Glomerular endothelial cell (primary cell): ENCODE data around the gene FGF8. TPM values are rescaled to one million over a fixed set of nuclear protein-coding genes. Genes with fewer than 3 reads are reported as not detected.
"Not testable (repeated sequence)": the region's sequence is repeated elsewhere in the genome, so short reads cannot be mapped to it uniquely, and the experiment has no call there.

ENCODE experiments used
- DNase-seq: peaks from one replicate; pipeline ENCODE4 v3.0.0-alpha.2; 2011; ENCODE audit warnings: low read depth, low spot score; ENCODE audit errors: extremely low read depth
- total RNA-seq: library from RNA; depleted of rRNA; stranded (reverse); fragments of >200 nt; gene quantifications from 2 replicates; pipeline ENCODE4 v1.2.3, GENCODE V29; 2015

The FGF8 gene, protein sequence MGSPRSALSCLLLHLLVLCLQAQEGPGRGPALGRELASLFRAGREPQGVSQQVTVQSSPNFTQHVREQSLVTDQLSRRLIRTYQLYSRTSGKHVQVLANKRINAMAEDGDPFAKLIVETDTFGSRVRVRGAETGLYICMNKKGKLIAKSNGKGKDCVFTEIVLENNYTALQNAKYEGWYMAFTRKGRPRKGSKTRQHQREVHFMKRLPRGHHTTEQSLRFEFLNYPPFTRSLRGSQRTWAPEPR
- total RNA-seq = not detected in 2 replicates

DNA sequence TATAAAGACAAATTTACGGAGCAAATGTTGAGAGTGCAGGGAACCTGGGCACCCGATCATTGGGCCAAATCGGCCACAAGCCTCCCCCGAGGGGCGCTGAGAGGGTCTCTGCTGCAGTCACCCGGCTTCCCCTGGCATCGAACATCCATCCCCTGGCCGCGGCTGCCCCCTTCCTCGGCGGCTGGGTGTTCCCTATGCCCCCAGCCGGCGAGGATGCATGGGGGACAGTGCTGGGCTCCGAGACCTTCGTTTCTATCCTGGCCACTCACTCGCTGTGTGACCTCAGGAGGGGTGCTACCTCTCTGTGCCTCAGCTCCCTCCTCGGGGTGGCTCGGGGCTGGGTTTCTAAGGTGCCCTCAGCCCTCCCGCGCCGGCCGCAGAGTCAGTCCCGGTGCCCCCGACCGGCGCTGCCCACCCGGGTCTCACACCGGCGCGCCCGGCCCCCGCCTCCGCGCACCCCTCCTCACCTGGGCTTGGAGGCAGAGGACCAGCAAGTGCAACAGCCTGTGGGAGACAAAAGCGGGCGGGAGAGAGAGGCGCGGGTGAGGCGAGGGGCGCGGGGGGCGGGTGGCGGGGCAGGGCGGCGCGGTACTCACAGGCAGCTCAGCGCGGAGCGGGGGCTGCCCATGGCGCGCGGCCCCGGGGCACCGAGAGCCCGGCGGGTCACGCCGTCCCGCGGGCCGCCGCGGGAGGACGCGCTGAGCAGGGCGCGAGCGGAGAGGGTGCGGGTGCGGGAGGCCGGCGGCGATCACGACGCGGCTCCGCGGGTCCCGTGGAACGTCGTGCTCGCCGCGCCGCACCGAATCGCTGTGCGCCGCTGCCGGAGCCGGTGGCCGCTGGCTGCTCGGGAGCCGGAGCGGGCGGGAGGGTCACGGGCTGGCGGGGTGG, at the start of gene FGF8:
TSS of gene FGF8 (minus strand) at position 842 of the 888 bp plus-strand sequence. CDS start at position 628, 214 bp downstream.
- DNase-seq = no peak

DNA sequence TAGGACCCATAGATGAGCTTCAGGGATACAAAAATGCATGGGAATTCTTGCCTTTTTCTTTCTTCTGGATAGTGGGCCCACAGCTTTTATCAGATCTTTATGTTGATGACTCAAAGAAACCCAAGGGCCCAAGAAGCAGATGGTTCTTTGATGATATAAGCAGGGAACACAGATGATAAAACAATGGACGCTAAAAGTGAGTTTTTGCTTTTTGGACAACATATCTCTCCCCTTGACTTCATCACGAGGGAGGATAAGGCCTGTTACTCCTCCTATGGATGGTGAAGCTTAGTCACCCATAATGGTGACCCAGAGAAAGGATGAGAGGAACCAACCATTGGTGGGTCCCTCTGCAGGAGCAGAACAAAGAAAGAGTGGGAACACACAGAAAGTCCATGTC, 48.8 kb upstream of the FGF8 start:
- no peak for DNase-seq

DNA sequence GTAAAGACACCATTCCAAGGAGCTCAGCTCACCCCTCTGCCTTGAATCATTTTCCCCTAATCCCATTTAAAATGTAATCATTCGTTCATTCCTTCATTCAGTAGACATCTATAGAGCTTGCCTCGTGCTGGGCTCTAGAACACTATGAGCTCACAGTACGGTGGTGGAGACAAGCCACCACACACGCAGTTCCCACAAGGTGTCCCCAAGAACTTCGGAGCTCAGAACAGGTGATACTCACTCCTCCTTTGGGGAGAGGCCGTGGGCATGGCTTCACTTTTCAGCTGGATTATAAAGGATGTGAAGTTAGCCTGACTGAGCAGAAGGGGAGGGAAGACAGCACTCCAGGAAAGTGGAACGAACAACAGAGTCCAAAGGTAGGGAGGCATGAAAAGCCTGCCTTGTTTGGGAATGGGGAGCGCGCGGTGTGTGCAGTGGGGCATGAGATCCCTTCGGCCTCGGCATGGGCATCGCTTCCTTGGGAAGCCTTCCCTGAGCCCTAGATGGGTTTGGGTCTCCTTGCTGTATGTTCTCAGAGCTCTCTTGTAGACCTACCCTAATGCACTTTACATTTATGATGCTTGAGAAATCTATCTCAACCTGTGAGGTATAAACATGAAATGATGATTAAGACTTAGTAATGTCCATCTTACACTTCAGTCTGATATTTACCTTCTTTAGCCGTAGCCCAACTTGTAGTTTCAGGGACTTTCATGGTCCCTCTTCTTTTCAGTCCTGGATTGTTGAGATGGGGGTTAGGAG, 43.1 kb upstream of the FGF8 start:
- no peak for DNase-seq

DNA sequence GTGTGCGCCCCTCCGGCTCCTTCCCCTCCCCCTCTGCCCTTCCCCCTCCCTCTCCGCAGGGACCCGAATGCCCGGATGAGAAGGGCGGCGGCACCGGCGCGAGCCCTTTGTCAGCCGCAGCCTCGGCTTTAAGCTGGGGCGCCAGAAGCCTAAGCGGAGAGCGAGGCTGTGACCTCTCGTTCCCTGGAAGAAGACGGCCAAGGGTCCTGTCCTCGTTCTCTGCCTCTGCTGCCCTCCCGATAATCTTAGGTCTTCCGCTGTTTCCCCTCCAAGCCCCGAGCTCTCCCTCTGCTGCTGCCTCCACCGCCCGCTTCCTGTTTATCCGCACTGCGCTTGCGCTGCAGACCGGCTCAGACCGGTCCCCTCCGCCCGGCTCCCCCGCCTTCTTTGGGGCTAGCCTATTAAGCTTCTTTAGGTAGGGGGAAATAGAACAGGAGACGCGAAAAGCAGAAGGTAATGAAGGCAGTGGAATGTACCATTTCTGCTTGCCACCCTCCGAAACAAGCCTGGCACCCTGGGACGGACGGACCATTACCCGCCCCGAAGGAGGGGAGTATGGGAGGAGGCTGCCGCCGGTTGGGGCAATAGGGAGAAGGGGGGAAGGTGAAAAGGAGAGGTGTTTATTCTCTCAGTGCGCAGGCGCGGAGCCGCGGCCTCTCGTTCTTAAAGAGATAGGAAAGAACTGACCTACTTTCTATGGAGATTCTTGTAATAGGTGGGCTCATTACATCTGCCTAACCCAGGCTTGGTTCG, 42.4 kb upstream of the FGF8 start, which contains the start of gene OGA:
TSS of gene OGA (minus strand) at position 326 of the 753 bp plus-strand sequence. CDS start 422 bp downstream, outside the sequence.
- DNase-seq = peak; percentile 96

DNA sequence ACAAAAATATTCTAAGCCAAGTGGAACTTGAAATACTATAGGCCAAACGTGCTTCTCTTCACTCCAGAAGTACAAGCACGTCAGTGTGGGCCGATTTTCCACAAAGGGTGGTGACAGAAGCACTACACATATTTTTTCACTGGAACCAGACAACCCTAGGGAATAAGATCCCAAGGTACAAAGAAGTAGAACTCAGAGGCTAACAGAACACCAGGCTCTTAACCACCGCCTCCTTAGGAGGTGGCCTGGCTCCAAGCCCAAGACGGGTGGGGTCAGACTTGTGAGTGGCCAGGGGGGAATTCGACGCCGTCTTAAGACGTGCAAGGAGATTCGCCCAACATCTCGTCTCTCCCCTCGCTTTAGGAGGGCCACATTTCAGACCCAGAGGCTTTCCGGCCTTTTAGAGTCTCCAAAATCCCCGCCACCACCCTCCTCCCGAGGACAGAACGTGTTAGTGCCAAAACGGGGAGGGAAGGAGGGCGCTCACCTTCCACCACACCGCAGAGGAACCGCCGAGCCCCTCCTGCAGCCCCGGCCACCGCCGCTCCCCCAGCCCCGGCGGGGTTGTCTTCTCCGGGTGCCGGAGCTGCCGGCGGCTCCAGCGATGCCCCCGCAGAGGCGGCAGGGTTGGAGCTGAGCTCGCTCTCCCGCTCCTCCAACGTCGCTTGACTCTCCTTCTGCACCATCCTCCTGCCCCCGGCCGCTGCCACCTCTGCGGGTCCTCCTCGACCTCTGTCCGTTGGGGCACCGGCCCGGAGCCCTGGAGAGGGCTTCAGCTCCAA, 41.6 kb upstream of the FGF8 start:
- peak; percentile 71 for DNase-seq

DNA sequence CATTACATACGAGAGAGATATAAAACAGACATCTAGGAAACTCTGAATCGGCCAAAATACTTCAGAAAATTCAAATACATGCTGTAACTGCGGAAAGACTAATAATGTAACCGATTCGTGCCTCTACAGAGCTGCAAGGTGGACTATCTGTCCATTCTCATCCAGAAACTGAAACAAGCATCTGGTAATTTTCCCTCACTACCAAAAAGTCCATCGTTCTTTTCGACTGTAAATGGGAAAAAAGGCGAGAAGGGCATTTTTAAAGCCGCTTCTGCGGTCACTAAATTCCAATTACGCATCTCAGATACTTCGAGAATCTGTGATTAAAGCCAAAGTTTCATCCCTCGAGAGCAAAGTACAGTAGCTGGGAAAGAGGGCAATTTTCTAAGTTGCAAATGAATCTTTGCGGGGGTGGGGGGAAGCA, 41.0 kb upstream of the FGF8 start:
- no peak for DNase-seq

DNA sequence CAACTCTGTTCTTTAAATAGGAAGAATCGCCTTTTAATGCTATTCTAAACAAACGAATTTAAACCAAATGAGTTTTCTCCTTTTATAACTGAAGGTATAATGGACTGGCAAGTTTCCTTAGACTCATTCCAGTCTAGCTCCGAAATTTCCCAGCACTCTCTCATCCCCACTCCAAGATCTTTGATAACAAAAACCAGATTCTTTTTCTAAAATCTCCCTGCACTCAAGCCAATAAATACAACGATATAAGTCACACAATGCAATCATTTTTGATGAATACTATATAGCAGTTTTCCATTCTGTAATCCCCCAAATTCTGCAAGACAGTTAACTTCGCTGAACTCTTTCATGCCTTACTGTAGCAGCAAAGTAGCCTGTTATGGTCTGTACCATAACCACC, 40.5 kb upstream of the FGF8 start:
- no peak for DNase-seq

DNA sequence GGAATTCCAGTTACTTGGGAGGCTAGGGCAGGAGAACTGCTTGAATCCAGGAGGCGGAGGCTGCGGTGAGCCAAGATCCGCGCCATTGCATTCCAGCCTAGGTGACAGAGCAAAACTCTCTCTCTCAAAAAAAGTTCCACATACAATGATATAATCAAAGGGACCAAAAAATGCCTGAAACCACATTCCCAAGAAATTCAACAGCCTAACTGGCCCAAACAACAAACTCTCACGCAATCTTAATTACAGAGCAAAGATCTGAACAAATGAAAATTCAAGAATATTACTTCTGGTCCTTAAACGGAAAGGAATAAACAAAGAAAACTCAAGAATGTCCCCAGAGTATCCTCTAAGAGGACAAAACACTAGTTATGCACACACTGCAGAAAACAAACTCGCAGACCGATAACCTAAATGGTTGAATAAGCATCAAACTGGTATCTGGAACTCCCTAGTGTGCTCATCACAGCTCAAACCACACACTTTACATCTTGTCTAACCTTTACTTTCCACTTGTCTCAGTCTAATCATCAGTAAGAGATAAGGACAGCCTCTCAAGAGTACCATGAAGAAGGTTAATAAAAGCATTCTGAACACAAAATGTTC, 38.7 kb upstream of the FGF8 start:
- no peak for DNase-seq

DNA sequence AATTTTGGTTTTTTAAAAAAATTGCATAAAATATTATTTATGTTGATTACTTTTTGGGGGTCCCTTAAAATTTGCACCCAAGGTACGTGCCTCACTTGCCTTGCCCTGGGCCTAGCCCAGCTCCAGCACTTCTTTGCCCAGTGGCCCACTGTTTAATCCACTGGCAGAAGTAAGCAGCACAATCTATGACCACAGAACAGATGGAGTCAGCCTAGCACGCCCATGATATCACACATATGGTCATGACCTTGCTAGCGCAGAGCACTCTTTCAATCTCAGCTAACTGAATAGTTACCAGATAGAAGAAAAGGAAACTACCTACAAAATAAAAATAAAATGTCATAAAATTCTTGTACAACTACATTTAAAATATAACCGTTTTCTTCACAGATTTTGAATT, 36.7 kb upstream of the FGF8 start:
- no peak for DNase-seq

DNA sequence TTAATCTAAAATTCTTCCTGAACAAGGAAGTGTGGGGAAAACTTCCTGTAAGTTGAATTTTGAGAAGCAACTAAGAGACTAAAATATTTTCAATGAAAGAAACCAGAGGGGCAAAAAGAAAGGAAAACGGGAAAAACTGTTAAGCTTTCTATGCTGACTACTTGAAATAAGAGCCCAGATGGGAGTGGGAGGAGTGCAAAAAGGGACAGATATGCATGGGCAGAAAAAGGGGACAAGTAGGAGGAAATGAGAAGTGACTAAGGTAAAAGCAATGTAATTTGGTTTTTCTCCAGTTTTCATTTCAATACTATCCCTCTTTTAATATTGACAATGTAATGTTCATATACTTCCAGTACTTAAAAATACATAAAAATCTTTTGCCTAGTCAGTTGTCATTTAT, 31.2 kb upstream of the FGF8 start:
- no peak for DNase-seq

DNA sequence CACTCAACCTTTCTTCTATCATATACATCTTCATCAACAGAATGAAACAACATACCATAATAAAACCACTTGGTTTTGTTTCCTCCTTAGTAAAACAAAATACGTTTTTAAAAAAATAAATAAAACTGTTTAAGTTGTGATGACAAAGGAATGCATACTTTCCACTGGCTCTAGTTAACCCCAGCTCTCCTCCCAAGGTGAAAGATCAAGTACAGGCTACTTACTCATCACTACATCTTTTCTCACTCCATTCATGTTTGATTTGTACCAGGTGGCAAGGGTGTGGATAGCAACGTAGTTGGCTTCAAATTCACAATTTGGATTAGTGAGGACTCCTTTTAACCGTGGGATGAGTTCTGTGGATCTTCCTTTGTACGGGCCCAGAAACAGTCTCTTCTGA, 27.6 kb upstream of the FGF8 start:
- no peak for DNase-seq

DNA sequence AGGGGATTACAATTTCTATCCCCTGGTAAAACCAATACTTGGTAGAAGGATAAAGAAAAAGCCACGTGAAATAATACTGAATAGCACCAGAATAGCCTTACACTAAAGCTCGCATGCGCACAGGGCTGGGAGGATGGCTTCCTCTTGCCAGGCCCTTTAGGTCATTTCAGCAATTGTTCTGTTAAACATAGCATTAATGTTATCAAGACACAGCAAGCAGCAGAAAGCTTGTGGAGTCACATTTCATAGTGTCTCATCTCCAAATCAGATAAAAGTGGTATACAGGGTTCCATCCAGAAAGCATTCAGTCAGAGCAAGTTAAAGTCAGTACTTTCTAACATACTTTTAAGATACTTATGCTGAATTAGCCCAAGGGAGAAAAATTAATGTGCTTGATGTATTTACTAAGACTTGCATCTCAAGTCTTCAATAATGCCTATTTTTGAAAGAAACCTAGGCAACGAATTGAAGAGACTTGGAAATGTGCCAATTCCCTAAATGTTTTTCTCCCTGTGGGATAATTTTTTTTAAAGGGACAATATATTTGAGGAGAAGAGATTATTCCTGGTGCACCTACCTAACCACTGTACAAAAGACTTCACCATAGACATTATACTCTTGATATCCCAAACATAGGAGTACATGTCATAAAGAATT, 21.6 kb upstream of the FGF8 start:
- DNase-seq = no peak

DNA sequence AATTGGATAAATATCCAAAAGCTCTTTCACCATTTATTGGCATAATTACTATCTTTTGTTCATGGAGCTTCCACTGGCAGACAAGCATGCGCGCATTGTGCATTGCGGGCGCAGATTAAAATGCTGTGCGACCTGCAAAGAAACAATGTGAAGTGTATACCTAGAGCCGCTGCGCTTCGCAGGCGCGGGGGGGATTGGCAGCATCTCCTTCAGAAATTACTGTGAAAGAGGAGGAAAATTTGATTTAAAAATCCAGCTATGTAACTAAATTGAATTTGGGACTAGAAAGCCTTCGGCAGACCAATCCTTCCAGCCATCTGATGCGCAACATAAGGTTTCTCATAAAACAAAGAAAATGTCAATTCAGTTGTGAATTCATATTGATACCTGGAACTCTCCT, 17.6 kb upstream of the FGF8 start:
- no peak for DNase-seq

DNA sequence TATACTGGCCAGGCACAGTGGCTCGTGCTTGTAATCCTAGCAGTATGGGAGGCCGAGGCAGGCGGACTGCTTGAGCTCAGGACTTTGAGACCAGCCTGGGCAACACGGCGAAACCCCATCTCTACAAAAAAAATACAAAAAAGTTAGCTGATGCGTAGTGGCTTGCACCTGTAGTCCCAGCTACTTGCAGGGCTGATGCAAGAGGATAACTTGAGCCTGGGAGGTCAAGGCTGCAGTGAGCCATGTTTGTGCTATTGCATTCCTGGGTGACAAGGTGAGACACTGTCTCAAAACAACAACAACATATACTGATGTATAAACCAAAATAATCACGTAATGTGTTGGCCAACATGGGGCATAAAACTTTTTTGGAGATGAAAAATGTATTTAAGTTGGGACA, 13.8 kb upstream of the FGF8 start:
- no peak for DNase-seq

DNA sequence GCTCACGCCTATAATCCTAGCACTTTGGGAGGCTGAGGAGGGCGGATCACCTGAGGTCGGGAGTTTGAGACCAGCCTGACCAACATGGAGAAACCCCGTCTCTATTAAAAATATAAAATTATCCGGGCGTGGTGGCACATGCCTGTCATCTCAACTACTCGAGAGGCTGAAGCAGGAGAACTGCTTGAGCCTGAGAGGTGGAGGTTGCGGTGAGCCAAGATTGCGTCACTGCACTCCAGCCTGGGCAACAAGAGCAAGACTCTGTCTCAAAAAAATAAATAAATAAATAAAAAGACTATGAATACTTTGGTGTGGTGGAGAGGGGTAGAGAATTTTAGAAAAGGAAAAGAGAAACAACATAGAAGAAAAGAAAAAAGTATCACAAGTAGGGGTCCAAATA, 13.3 kb upstream of the FGF8 start:
- not testable (repeated sequence) for DNase-seq

DNA sequence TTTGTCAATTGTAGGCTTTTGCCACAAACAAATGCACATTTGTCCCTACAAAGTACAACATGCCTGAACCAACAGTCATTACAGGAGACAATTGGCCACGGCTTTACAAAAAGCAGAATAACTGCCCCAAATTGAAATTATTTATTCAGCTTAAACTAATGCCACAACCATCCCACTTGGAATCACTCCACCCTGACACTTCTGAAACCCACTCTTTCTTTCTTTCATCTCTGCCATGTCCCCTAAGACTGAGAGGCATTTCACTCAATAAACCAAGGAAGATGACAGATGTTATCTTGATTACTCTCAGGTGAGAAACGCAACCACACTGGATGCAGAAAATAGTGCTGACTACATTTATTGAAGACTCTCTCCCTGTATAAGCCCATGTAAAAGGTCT, 9.9 kb upstream of the FGF8 start:
- DNase-seq = no peak

DNA sequence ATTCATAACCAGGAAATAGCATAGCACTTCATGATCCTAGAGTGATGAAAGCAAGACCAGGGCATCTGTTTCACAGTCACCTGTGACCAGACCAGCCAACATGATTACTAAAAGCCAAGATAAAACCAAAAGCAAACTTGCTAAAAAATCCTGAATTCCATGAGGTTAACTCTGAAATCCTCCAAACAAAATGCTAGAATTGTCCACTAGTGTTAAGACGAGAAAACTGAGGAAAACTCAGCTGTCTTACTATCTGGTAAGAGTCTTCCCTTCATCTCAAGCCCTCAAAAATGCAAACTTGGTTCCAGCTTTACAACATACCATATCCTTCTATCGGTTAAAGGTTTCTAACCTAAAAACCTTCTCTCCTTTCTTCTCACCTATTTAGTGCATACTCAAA, 8.6 kb upstream of the FGF8 start:
- DNase-seq = no peak

DNA sequence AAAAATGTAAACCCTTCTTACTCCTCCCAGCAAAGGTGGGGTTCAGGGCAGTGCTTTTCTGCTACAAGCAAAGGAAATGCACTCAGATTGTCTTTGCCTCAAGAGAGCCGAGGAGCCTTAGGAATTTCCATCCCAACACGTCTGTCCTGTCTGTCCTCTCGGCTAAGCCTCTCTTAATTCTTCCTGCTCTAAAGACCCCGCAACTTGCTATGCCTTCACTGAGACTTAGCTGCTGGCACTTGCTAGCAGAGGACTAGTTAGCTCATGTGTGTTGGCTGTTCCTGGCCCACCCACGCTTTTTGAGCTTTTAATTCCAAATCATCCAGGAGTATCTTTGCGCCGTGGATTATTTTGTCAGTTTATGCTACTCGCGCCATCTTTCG, 7.8 kb upstream of the FGF8 start:
- DNase-seq = no peak
